HEK293 (cell line): Measurements from ENCODE around the gene NAA80.

Experiments used
- ZIC2 ChIP-seq: fragments of 450-650 bp; formaldehyde crosslinking; IDR thresholded peaks from 2 replicates; pipeline ENCODE4 v1.5.1; 2016; ENCODE audit warnings: missing biosample characterization, missing genetic modification characterization
- ZNF184 ChIP-seq: fragments of 450-650 bp; IDR thresholded peaks from 2 replicates; pipeline ENCODE4 v1.5.1; 2018; ENCODE audit warnings: missing biosample characterization, mild to moderate bottlenecking, missing genetic modification characterization
- ZNF707 ChIP-seq: fragments of 450-650 bp; formaldehyde crosslinking; IDR thresholded peaks from 2 replicates; pipeline ENCODE4 v1.5.1; 2016; ENCODE audit warnings: missing biosample characterization, missing genetic modification characterization
- TF ChIP-seq, protein P1 (sequence below): fragments of 450-650 bp; formaldehyde crosslinking; IDR thresholded peaks from 2 replicates; pipeline ENCODE4 v1.5.1; 2016; ENCODE audit warnings: missing biosample characterization, missing genetic modification characterization

GRCh38 chr3:50263478-50264382 is 35.5 kb downstream of the NAA80 start:
- TF ChIP-seq, protein P1, sequence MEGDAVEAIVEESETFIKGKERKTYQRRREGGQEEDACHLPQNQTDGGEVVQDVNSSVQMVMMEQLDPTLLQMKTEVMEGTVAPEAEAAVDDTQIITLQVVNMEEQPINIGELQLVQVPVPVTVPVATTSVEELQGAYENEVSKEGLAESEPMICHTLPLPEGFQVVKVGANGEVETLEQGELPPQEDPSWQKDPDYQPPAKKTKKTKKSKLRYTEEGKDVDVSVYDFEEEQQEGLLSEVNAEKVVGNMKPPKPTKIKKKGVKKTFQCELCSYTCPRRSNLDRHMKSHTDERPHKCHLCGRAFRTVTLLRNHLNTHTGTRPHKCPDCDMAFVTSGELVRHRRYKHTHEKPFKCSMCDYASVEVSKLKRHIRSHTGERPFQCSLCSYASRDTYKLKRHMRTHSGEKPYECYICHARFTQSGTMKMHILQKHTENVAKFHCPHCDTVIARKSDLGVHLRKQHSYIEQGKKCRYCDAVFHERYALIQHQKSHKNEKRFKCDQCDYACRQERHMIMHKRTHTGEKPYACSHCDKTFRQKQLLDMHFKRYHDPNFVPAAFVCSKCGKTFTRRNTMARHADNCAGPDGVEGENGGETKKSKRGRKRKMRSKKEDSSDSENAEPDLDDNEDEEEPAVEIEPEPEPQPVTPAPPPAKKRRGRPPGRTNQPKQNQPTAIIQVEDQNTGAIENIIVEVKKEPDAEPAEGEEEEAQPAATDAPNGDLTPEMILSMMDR = no peak
- TF ChIP-seq ZIC2 (no peak), ZNF184 (tag by site-specific recombination) (no peak), ZNF707 (no peak)
